Mammary epithelial cell (primary cell): ENCODE measurements around the gene FOXA2.

Experiments used
- EZH2 ChIP-seq: IDR thresholded peaks from 2 replicates; pipeline ENCODE4 v1.6.1; 2012; ENCODE audit warnings: low read length, inconsistent platforms, borderline replicate concordance
- TF ChIP-seq, protein P1 (sequence below), 2 donors: IDR thresholded peaks in 1 of 2; conservative IDR thresholded peaks in 1 of 2; 2 replicates each; pipeline ENCODE4 v1.5.1; 2011 to 2012; ENCODE audit warnings: inconsistent platforms in 2 of 2, low read length in 2 of 2, mild to moderate bottlenecking in 2 of 2, control low read depth in 1 of 2, low read depth in 1 of 2; ENCODE audit not compliant: insufficient read depth in 1 of 2; ENCODE audit errors: extremely low read depth in 1 of 2

GRCh38 chr20:22567944-22568871, 16.2 kb downstream of the FOXA2 start:
- TF ChIP-seq, protein P1, sequence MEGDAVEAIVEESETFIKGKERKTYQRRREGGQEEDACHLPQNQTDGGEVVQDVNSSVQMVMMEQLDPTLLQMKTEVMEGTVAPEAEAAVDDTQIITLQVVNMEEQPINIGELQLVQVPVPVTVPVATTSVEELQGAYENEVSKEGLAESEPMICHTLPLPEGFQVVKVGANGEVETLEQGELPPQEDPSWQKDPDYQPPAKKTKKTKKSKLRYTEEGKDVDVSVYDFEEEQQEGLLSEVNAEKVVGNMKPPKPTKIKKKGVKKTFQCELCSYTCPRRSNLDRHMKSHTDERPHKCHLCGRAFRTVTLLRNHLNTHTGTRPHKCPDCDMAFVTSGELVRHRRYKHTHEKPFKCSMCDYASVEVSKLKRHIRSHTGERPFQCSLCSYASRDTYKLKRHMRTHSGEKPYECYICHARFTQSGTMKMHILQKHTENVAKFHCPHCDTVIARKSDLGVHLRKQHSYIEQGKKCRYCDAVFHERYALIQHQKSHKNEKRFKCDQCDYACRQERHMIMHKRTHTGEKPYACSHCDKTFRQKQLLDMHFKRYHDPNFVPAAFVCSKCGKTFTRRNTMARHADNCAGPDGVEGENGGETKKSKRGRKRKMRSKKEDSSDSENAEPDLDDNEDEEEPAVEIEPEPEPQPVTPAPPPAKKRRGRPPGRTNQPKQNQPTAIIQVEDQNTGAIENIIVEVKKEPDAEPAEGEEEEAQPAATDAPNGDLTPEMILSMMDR (conservative IDR thresholded peaks at IDR 0.05 in 1 of 2, IDR thresholded peaks at IDR 0.05 in 1 of 2; ENCODE audit: extremely low read depth in 1 of 2, insufficient read depth in 1 of 2, low read depth in 1 of 2, low read length in 2 of 2) = no peak
- TF ChIP-seq EZH2 = peak; percentile 97
